Urinary bladder (tissue), 4 donors: Measurements from ENCODE around the gene GALNTL6. TPM values are rescaled to one million over a fixed set of nuclear protein-coding genes. Genes with fewer than 3 reads are reported as not detected.
"Not testable (repeated sequence)": the region's sequence is repeated elsewhere in the genome, so short reads cannot be mapped to it uniquely, and the experiment has no call there.

ENCODE experiments used
- DNase-seq: peaks from one replicate; pipeline ENCODE4 v3.0.0-alpha.2; 2015; ENCODE audit errors: extremely low spot score
- H3K27ac ChIP-seq: one replicate; pipeline ENCODE4 v1.5.1; 2013; ENCODE audit warnings: low read depth, mild to moderate bottlenecking, moderate library complexity
- H3K36me3 ChIP-seq: one replicate; pipeline ENCODE4 v1.6.1; 2013; ENCODE audit warnings: mild to moderate bottlenecking, moderate library complexity; ENCODE audit not compliant: insufficient read depth
- H3K4me1 ChIP-seq: one replicate; pipeline ENCODE4 v1.6.1; 2013; ENCODE audit warnings: mild to moderate bottlenecking, moderate library complexity; ENCODE audit not compliant: insufficient read depth
- H3K4me3 ChIP-seq: one replicate; pipeline ENCODE4 v1.5.1; 2013; ENCODE audit warnings: low read depth, low read length
- WGBS: extraction: QIAGEN DNeasy Blood & Tissue Kit; methylation state at CpG from one replicate; pipeline ENCODE4 v1.1.7; 2013; 5-methylcytosine and 5-hydroxymethylcytosine counted together
- polyA plus RNA-seq: library from polyadenylated mRNA; stranded (reverse); fragments of 200-250 nt; gene quantifications from one replicate; pipeline ENCODE4 v1.2.3, GENCODE V29; 2013
- total RNA-seq: library from RNA; depleted of rRNA; stranded (reverse); fragments of >200 nt; gene quantifications from one replicate; pipeline ENCODE4 v1.2.3, GENCODE V29; 2014
- donor health status: healthy with polysubstance abuse.
- donor health status: healthy.

The GALNTL6 gene
- total and polyA plus RNA-seq, 2 donors, result 0.57 to 1.5 TPM

GRCh38 chr4:173002830-173003561 is 1189.8 kb downstream of the GALNTL6 start:
- no peak overlapping the region for H3K4me3 ChIP-seq
- DNase-seq, result no peak
- no peak overlapping the region for H3K27ac ChIP-seq
- WGBS, result 94% methylated on average over 6 of the region's 6 CpGs
- H3K36me3 ChIP-seq, result no peaks in the 10 kb centered on the region
- H3K4me1 ChIP-seq, result no peaks in the 10 kb centered on the region

GRCh38 chr4:173005912-173006633 is 1192.9 kb downstream of the GALNTL6 start:
- Histone ChIP-seq H3K4me1 (no peaks in the 10 kb centered on the region), H3K36me3 (no peaks in the 10 kb centered on the region), H3K4me3 (no peak overlapping the region), H3K27ac (no peak overlapping the region)
- WGBS, result 61% methylated on average over 3 of the region's 3 CpGs
- DNase-seq, result no peak

DNA sequence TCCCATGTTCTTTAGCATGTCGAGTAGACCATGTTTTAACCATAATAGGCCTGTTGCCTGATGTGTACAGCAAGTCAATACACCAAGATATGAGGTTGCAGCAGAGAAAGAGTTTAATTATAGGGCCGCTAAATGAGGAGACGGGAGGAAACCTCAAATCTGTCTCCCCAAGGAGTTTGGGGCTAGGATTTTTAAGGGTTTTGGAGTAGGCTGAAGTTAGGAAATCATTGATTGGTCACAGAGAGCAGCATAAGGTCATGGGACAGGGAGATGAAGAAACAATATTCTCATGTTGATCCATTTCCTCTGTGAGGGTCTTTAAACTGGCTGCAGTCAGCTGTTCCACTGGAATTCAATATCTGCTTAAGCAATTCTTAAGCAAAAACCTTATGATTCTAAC is 1195.2 kb downstream of the GALNTL6 start:
- no peak for DNase-seq
- WGBS, result 90% methylated on average over 3 of the region's 3 CpGs
- no peaks in the 10 kb centered on the region for H3K36me3 ChIP-seq
- no peak overlapping the region for H3K27ac ChIP-seq
- no peaks in the 10 kb centered on the region for H3K4me1 ChIP-seq
- no peak overlapping the region for H3K4me3 ChIP-seq

DNA sequence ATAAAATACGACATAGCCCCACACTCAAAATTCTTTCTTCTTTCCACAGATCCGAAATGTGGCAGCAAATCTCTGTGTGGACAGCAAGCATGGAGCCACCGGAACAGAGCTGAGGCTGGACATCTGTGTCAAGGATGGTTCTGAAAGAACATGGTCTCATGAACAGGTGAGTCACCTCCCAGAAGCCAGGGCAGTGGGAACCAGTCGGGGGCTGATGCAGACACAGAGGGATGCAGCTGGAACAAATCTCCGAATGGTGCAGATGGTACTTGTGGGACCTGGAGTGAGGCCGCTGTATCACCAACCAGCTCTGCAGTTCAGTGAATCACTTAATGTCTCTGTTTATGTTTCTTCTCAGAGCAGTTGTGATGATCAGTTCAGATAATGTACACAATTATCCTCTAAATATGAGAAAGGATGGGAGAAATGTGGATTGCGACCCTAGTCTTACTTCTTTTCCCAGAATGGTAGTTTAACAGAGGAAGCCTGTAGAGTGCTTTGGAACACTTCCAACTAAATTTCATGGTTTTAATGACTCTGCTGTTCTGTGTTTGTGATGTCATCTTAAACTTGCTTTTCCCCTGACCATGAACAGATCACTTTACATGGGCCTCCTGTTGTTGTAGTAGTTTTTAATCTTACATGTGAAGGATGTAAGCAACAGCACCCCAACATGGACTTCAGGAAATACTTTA is 1196.1 kb downstream of the GALNTL6 start:
- no peak overlapping the region for H3K27ac ChIP-seq
- WGBS, result 88% methylated on average over 7 of the region's 7 CpGs
- no peaks in the 10 kb centered on the region for H3K4me1 ChIP-seq
- no peak for DNase-seq
- no peak overlapping the region for H3K4me3 ChIP-seq
- no peaks in the 10 kb centered on the region for H3K36me3 ChIP-seq

DNA sequence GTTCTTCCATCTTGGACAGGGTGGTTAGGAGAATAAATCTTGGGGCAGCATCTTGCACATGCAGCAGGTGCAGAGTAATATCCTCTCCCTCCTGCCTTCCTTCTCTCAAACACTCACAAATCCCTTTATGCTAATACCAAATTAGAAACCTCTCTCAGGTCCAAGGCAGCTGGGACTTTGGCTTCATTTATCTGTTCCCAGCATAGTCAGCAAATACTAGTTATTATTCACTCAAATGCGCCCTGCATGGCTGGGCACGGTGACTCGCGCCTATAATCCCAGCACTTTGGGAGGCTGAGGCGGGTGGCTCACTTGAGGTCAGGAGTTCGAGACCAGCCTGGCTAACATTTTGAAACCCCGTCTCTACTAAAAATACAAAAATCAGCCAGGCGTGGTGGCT is 1199.4 kb downstream of the GALNTL6 start:
- Histone ChIP-seq H3K27ac (no peak overlapping the region), H3K36me3 (no peaks in the 10 kb centered on the region), H3K4me1 (no peaks in the 10 kb centered on the region), H3K4me3 (no peak overlapping the region)
- 87% methylated on average over 8 of the region's 8 CpGs for WGBS
- no peak for DNase-seq

GRCh38 chr4:173013232-173013930 is 1200.2 kb downstream of the GALNTL6 start:
- H3K27ac ChIP-seq, result no peak overlapping the region
- H3K36me3 ChIP-seq, result no peaks in the 10 kb centered on the region
- DNase-seq, result peak; percentile 36
- no peaks in the 10 kb centered on the region for H3K4me1 ChIP-seq
- WGBS, result 18% methylated on average over 6 of the region's 6 CpGs
- H3K4me3 ChIP-seq, result no peak overlapping the region

DNA sequence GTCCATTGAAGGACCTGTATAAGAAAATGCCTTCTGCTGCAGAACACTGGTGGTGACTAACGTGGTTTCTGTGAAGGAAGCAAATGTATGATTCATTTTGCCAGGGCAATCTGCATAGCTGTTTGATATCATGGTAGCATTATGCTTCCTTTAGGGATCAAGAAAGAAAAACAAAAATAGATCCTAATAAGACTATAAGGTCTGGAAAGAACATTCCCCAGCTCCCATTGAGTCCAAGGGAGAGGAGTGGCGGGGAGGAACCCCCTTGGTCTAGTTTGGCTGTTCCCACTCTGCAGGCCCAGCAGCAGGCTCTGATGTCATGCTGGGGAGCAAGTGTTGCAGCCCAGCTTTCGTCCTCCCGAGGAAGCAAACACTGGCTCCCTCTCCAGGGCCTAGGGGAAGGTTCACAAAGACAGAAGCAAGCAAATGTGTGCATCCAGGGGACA is 1200.9 kb downstream of the GALNTL6 start:
- H3K4me1 ChIP-seq, result no peaks in the 10 kb centered on the region
- no peak overlapping the region for H3K4me3 ChIP-seq
- WGBS, result 47% methylated on average over 4 of the region's 4 CpGs
- no peak overlapping the region for H3K27ac ChIP-seq
- DNase-seq, result no peak
- no peaks in the 10 kb centered on the region for H3K36me3 ChIP-seq

GRCh38 chr4:173014836-173015235 is 1201.6 kb downstream of the GALNTL6 start:
- no peak for DNase-seq
- Histone ChIP-seq H3K36me3 (no peaks in the 10 kb centered on the region), H3K4me3 (no peak overlapping the region), H3K27ac (no peak overlapping the region), H3K4me1 (no peaks in the 10 kb centered on the region)
- WGBS, result 99% methylated on average over 4 of the region's 4 CpGs

- H3K27ac ChIP-seq, result no peak overlapping the region
- H3K4me3 ChIP-seq, result no peak overlapping the region
- no peaks in the 10 kb centered on the region for H3K36me3 ChIP-seq
- H3K4me1 ChIP-seq, result no peaks in the 10 kb centered on the region
- no peak for DNase-seq
These were observed 1204.6 kb downstream of the GALNTL6 start for GRCh38 chr4:173017802-173018201.

GRCh38 chr4:173018446-173018845 is 1205.2 kb downstream of the GALNTL6 start:
- no peaks in the 10 kb centered on the region for H3K36me3 ChIP-seq
- no peak for DNase-seq
- H3K4me1 ChIP-seq, result no peaks in the 10 kb centered on the region
- H3K27ac ChIP-seq, result no peak overlapping the region
- no peak overlapping the region for H3K4me3 ChIP-seq
- WGBS, result 94% methylated on average over 3 of the region's 3 CpGs

DNA sequence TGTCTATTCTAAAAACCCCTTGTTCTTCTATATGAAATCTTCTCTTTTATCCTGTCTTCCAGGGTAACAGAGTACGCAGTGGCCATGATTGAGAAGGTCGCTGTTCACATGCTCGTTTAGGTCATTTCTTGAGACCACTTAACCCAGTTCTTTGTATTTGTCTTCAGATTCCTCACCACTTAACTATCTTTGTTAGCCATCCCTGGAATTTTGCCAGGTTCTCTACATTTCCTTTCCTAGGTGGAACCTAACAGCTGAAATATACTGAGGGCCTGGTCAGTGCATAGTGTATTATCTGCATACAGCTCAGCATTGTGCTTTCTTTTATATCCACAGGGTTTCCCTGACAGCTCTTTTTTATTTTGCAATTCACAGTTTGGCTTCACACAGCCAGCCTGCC is 1206.5 kb downstream of the GALNTL6 start:
- Histone ChIP-seq H3K4me3 (no peak overlapping the region), H3K36me3 (no peaks in the 10 kb centered on the region), H3K4me1 (no peaks in the 10 kb centered on the region), H3K27ac (no peak overlapping the region)
- 86% methylated on average over 3 of the region's 3 CpGs for WGBS
- no peak for DNase-seq

DNA sequence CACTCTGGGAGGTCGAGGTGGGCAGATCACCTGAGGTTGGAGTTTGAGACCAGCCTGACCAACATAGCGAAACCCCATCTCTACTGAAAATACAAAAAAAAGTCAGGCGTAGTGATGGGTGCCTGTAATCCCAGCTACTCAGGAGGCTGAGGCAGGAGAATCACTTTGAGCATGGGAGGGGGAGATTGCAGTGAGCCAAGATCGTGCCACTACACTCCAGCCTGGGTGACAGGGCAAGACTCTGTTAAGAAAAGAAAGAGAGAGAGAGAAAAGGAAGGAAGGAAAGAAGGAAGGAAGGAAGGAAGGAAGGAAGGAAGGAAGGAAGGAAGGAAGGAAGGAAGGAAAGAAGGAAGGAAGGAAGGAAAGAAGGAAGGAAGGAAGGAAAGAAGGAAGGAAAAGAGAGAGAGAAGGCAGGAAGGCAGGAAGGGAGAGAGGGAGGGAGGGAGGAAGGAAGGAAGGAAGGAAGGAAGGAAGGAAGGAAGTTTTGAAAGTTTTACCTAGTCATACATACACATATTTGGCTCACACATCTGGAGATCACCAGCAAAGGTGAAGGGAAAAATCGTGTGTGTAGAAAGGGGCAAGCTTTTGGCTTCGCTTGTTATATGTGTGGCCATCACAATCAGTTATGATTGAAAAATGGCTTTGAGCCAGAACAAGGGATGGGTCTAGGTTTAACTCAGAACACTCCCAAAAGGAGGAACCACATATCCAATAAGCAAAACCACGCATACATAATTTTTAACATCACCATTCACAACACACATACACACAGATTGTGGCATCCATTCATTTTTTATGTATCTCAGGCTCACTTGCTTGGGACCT is 1208.8 kb downstream of the GALNTL6 start:
- DNase-seq, H3K27ac ChIP-seq, H3K4me3 ChIP-seq, H3K36me3 ChIP-seq, H3K4me1 ChIP-seq: not testable (repeated sequence)
- WGBS, result 91% methylated on average over 7 of the region's 7 CpGs

GRCh38 chr4:173024203-173024602 is 1211.0 kb downstream of the GALNTL6 start:
- no peak for DNase-seq
- Histone ChIP-seq H3K36me3 (no peaks in the 10 kb centered on the region), H3K27ac (no peak overlapping the region), H3K4me3 (no peak overlapping the region), H3K4me1 (no peaks in the 10 kb centered on the region)
